Body of pancreas (tissue), 4 donors: ENCODE data around the gene TOM1L2. TPM values are rescaled to one million over a fixed set of nuclear protein-coding genes. Genes with fewer than 3 reads are reported as not detected.

Experiments
- ATAC-seq: fragments of 150-250 bp; one replicate; pipeline ENCODE4 v1.9.1; 2016
- DNase-seq, 4 donors: peaks; one replicate each; pipeline ENCODE4 v3.0.0-alpha.2; 2019
- H3K27ac ChIP-seq, 4 donors: fragments of 200-600 bp; sonication (generic); 1 replicate in 3 of 4; 2 replicates in 1 of 4; pipeline versions ENCODE4 v1.5.1 to v1.6.1; 2016 to 2019; ENCODE audit warnings: mild to moderate bottlenecking in 1 of 4, mixed read lengths in 1 of 4, moderate library complexity in 1 of 4
- H3K27me3 ChIP-seq, 2 donors: fragments of 200-600 bp; sonication (generic); one replicate each; pipeline ENCODE4 v1.6.0; 2016; ENCODE audit warnings: mild to moderate bottlenecking in 1 of 2
- H3K36me3 ChIP-seq, 2 donors: fragments of 200-600 bp; sonication (generic); replicated peaks in 1 of 2; 2 replicates each; pipeline ENCODE4 v1.5.1; 2016; ENCODE audit warnings: low read depth in 2 of 2; ENCODE audit not compliant: insufficient read depth in 1 of 2
- H3K4me1 ChIP-seq: fragments of 200-600 bp; sonication (generic); one replicate; pipeline ENCODE4 v1.6.0; 2016
- H3K4me3 ChIP-seq, 2 donors: fragments of 200-600 bp; sonication (generic); 1 replicate in 1 of 2; 2 replicates in 1 of 2; pipeline ENCODE4 v1.5.1; 2016 to 2019
- H3K9me3 ChIP-seq, 3 donors: fragments of 200-600 bp; sonication (generic); 1 replicate in 2 of 3; 2 replicates in 1 of 3; pipeline ENCODE4 v1.5.1; 2016
- CTCF ChIP-seq, 7 experiments: fragments of 450-650 bp in 4 of 7; fragments of 200-600 bp in 3 of 7; sonication (generic) in 3 of 7; IDR thresholded peaks; one replicate each; pipeline ENCODE4 v1.5.1; 2016 to 2019; ENCODE audit warnings: antibody characterized with exemption in 7 of 7
- POLR2A ChIP-seq, 3 donors: fragments of 450-650 bp; IDR thresholded peaks; one replicate each; pipeline ENCODE4 v1.6.1; 2016; ENCODE audit warnings: antibody characterized with exemption in 3 of 3, mild to moderate bottlenecking in 2 of 3
- WGBS, 2 donors: methylation state at CpG; one replicate each; pipeline ENCODE4 v1.1.5; 2017; 5-methylcytosine and 5-hydroxymethylcytosine counted together
- intact Hi-C: fragments of 100-400 bp; cut with DNase I; formaldehyde crosslinking; loops from one replicate; pipeline ENCODE4 v1.15.1; 2023
- total RNA-seq, 2 donors: library from RNA; depleted of rRNA; stranded (reverse); fragments of >200 nt; gene quantifications; one replicate each; pipeline ENCODE4 v1.1.0, GENCODE V29; 2016

The TOM1L2 gene
- total RNA-seq, 2 donors from 2014 or later: 35.9 to 55.8 TPM

DNA sequence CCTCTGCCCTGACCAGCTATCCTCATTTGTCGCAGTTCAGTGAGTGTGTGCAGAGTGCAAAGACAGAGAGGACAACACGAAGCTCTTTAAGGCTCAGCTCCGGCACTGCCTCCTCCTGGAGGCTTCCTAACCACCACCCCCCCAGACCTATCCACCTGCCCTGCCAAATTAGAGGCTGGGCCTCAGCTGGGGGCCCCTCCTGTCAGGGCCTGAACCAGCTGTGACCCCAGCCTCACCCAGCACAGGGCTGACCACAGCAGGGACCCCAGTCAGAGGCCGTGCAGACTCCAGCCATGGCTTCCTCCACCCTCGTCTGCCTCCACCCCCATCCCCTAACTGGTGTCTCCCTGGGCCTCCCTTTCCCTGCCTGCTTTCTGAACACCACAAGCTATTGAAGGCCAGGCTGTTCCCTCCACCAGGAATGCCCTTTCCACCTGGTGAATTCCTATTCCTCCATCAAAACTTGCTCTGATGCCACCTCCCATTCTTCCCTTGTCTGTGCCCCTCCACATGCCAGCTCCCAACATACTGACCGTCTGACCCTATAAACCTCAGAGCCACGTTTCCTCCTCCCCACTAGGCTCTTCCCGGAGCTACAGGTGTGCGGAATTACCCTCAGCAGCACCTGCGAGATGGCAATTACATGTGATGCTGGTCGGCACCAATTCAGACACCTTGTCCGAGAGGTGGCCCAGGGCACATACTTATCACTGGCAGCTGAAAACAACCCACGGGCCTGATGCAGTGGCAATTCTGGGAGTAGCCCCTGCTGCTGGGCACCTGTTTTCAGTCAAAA lies 144.2 kb downstream of the TOM1L2 start:
- ATAC-seq: no peak
- 80 to 83% methylated on average over 8 to 13 of the region's 13 CpGs for WGBS, 2 donors
- Histone ChIP-seq H3K4me1 (peaks cover 51% of the 10 kb centered on the region), H3K9me3 (no peaks in the 10 kb centered on the region), H3K27ac (peak overlapping the region in 1 of 4 donors; percentile 16), H3K36me3 (no peaks in the 10 kb centered on the region), H3K27me3 (no peaks in the 10 kb centered on the region), H3K4me3 (no peak overlapping the region)
- intact Hi-C loops: no loop called here
- no peak for DNase-seq
- TF ChIP-seq POLR2A (IDR thresholded peaks at IDR 0.05) (no peak), CTCF (IDR thresholded peaks at IDR 0.05) (no peak)

GRCh38 chr17:17826942-17827785 lies 145.0 kb downstream of the TOM1L2 start:
- H3K27ac ChIP-seq: no peak overlapping the region
- H3K9me3 ChIP-seq: no peaks in the 10 kb centered on the region
- no peak for ATAC-seq
- intact Hi-C loops: no loop called here
- no peak overlapping the region for H3K4me3 ChIP-seq
- 90 to 91% methylated on average over 4 to 16 of the region's 16 CpGs for WGBS, 2 donors
- H3K36me3 ChIP-seq: no peaks in the 10 kb centered on the region
- H3K4me1 ChIP-seq: peaks cover 59% of the 10 kb centered on the region
- DNase-seq: no peak
- TF ChIP-seq CTCF (IDR thresholded peaks at IDR 0.05): no peak
- H3K27me3 ChIP-seq: no peaks in the 10 kb centered on the region

DNA sequence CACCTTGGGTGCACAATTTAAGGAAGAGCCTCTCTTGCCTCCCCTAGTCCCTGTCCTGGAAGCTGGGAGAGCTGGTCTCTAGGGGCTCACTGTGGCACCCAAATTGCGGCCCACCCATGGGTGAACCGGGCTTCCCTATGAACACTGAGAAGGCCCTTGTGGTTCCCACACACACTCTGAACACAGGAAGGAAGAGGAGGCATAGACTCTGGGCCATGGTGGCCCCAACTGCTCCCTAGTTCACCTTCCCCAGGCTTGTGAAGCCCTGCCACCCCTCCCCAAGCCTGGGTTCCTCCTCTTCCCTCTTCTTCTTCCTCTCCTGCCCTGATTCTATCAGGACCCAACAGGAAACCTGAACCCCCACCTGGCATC lies 145.9 kb downstream of the TOM1L2 start:
- no peaks in the 10 kb centered on the region for H3K36me3 ChIP-seq
- H3K27ac ChIP-seq: peak overlapping the region in 3 of 4 donors; percentile 36 to 88 (median 86)
- no peak for TF ChIP-seq CTCF (IDR thresholded peaks at IDR 0.05)
- TF ChIP-seq POLR2A (IDR thresholded peaks at IDR 0.05): no peak
- no peaks in the 10 kb centered on the region for H3K9me3 ChIP-seq
- H3K27me3 ChIP-seq: no peaks in the 10 kb centered on the region
- 92 to 100% methylated on average over 2 of the region's 2 CpGs for WGBS, 2 donors
- DNase-seq (no peak), ATAC-seq (no peak)
- intact Hi-C loops: no loop called here
- H3K4me1 ChIP-seq: peaks cover 61% of the 10 kb centered on the region
- no peak overlapping the region for H3K4me3 ChIP-seq

- peak in 1 of 3 donors; percentile 17 for TF ChIP-seq POLR2A (IDR thresholded peaks at IDR 0.05)
- TF ChIP-seq CTCF (IDR thresholded peaks at IDR 0.05): no peak
- WGBS, 2 donors: 13 to 20% methylated on average over 6 to 14 of the region's 14 CpGs
- ATAC-seq (peak; percentile 14), DNase-seq (peak; percentile 57 to 71 (median 66))
- peak overlapping the region; percentile 48 to 88 (median 84) for H3K27ac ChIP-seq
- no peaks in the 10 kb centered on the region for H3K36me3 ChIP-seq
- H3K27me3 ChIP-seq: no peaks in the 10 kb centered on the region
- no peaks in the 10 kb centered on the region for H3K9me3 ChIP-seq
- peaks cover 61% of the 10 kb centered on the region for H3K4me1 ChIP-seq
- H3K4me3 ChIP-seq: no peak overlapping the region
- intact Hi-C loops: no loop called here
Measured at GRCh38 chr17:17824783-17825614, 147.2 kb downstream of the TOM1L2 start.
